SH-SY5Y (cell line): ENCODE results near the gene ARL8B.

Experiments used
- GATA2 ChIP-seq: IDR thresholded peaks from 2 replicates; pipeline ENCODE4 v1.6.1; 2011; ENCODE audit warnings: mild to moderate bottlenecking, low read depth, low read length
- GATA3 ChIP-seq: IDR thresholded peaks from 2 replicates; pipeline ENCODE4 v1.6.1; 2011; ENCODE audit warnings: low read depth, mild to moderate bottlenecking, low read length, moderate library complexity

GRCh38 chr3:5084224-5084623 lies 37.9 kb upstream of the ARL8B start:
- no peak for TF ChIP-seq GATA2
- TF ChIP-seq GATA3 = no peak
